ENCODE results near the gene GGT1.

GGT1 gene

GRCh38 chr22:24587251-24587650 is 15.7 kb upstream of the GGT1 start:
- Histone ChIP-seq H3K9me3 (ENCODE audit: control insufficient read depth, insufficient read depth, low read depth, low read length) (no peaks in the 10 kb centered on the region), H3K27ac (ENCODE audit: extremely low read depth, low read depth, low read length) (no peak overlapping the region), H3K36me3 (ENCODE audit: control insufficient read depth in 2 of 2, insufficient read depth in 1 of 2, low read length in 2 of 2) (peaks cover 0 to 40% of the 10 kb centered on the region in 2 experiments; a peak in 1 of 3 replicates), H3K4me3 (ENCODE audit: low read depth, low read length) (no peak overlapping the region), H3K4me1 (ENCODE audit: control insufficient read depth, insufficient read depth, low read length) (peaks cover 16% of the 10 kb centered on the region)
- TF ChIP-seq GLIS2 (tag by site-specific recombination; IDR thresholded peaks at IDR 0.05) (peak; percentile 35; the same call in 1 of the 2 replicates), ZNF548 (tag by site-specific recombination; IDR thresholded peaks at IDR 0.05) (no peak)
- CTCF ChIA-PET: no interaction called here
- POLR2A ChIA-PET: no interaction called here

GRCh38 chr22:24587948-24588347 is 15.0 kb upstream of the GGT1 start:
- Histone ChIP-seq H3K36me3 (ENCODE audit: control insufficient read depth in 2 of 2, insufficient read depth in 1 of 2, low read length in 2 of 2) (peaks cover 0 to 40% of the 10 kb centered on the region in 2 experiments; a peak in 1 of 3 replicates), H3K9me3 (ENCODE audit: control insufficient read depth, insufficient read depth, low read depth, low read length) (no peaks in the 10 kb centered on the region), H3K4me1 (ENCODE audit: control insufficient read depth, insufficient read depth, low read length) (peaks cover 16% of the 10 kb centered on the region), H3K27ac (ENCODE audit: extremely low read depth, low read depth, low read length) (no peak overlapping the region), H3K4me3 (ENCODE audit: low read depth, low read length) (no peak overlapping the region)
- no peak for TF ChIP-seq ZNF488 (tag by site-specific recombination; IDR thresholded peaks at IDR 0.05)
- TF ChIP-seq BCL6B (tag by site-specific recombination; IDR thresholded peaks at IDR 0.05): no peak
- TF ChIP-seq HOXC10 (CRISPR knock-in tag; IDR thresholded peaks at IDR 0.05): no peak
- no peak for TF ChIP-seq ZNF658 (tag by site-specific recombination; IDR thresholded peaks at IDR 0.05)
- no peak for TF ChIP-seq ZBTB8A (tag by site-specific recombination; IDR thresholded peaks at IDR 0.05)
- ChIA-PET POLR2A (no interaction called here), CTCF (no interaction called here)

GRCh38 chr22:24588381-24588756 is 14.6 kb upstream of the GGT1 start:
- POLR2A ChIA-PET: no interaction called here
- H3K9me3 ChIP-seq (ENCODE audit: control insufficient read depth, insufficient read depth, low read depth, low read length): no peaks in the 10 kb centered on the region
- H3K36me3 ChIP-seq (ENCODE audit: control insufficient read depth in 2 of 2, insufficient read depth in 1 of 2, low read length in 2 of 2): peaks cover 0 to 40% of the 10 kb centered on the region in 2 experiments; a peak in 1 of 3 replicates
- H3K27ac ChIP-seq (ENCODE audit: extremely low read depth, low read depth, low read length): no peak overlapping the region
- no peak for TF ChIP-seq ZBTB26 (tag by site-specific recombination; optimal IDR thresholded peaks at IDR 0.05)
- TF ChIP-seq ZNF184 (tag by site-specific recombination; IDR thresholded peaks at IDR 0.05): no peak
- TF ChIP-seq ZNF10 (tag by site-specific recombination; IDR thresholded peaks at IDR 0.05): no peak
- no peak for TF ChIP-seq ZFP41 (tag by site-specific recombination; IDR thresholded peaks at IDR 0.05; ENCODE audit: borderline replicate concordance)
- H3K4me1 ChIP-seq (ENCODE audit: control insufficient read depth, insufficient read depth, low read length): peaks cover 13% of the 10 kb centered on the region
- no peak overlapping the region for H3K4me3 ChIP-seq (ENCODE audit: low read depth, low read length)
- CTCF ChIA-PET: no interaction called here

GRCh38 chr22:24588757-24589481 is 14.1 kb upstream of the GGT1 start:
- Histone ChIP-seq H3K36me3 (ENCODE audit: control insufficient read depth in 2 of 2, insufficient read depth in 1 of 2, low read length in 2 of 2) (peaks cover 0 to 40% of the 10 kb centered on the region in 2 experiments; a peak in 1 of 3 replicates), H3K4me1 (ENCODE audit: control insufficient read depth, insufficient read depth, low read length) (peaks cover 8% of the 10 kb centered on the region), H3K4me3 (ENCODE audit: low read depth, low read length) (no peak overlapping the region), H3K27ac (ENCODE audit: extremely low read depth, low read depth, low read length) (no peak overlapping the region), H3K9me3 (ENCODE audit: control insufficient read depth, insufficient read depth, low read depth, low read length) (no peaks in the 10 kb centered on the region)
- ChIA-PET POLR2A (no interaction called here), CTCF (no interaction called here)
- no peak for TF ChIP-seq ZNF645 (tag by site-specific recombination; IDR thresholded peaks at IDR 0.05)
- TF ChIP-seq ZNF404 (tag by site-specific recombination; IDR thresholded peaks at IDR 0.05): no peak
- peak; percentile 56; the same call in 1 of the 2 replicates for TF ChIP-seq ZIC2 (tag by site-specific recombination; IDR thresholded peaks at IDR 0.05)
- TF ChIP-seq GLIS2 (tag by site-specific recombination; IDR thresholded peaks at IDR 0.05): 0 out of 2 replicates have a peak, but pooled peaks have one; percentile 17
- no peak for TF ChIP-seq ZNF398 (tag by site-specific recombination; IDR thresholded peaks at IDR 0.05)
- TF ChIP-seq ZNF623 (tag by site-specific recombination; IDR thresholded peaks at IDR 0.05): no peak
- no peak for TF ChIP-seq KLF9 (tag by site-specific recombination; IDR thresholded peaks at IDR 0.05; ENCODE audit: low read depth)
- TF ChIP-seq IKZF3 (tag by site-specific recombination; IDR thresholded peaks at IDR 0.05): no peak
